GM21360 (cell line): Measurements from ENCODE around the gene FALEC.
"Not testable (repeated sequence)": the region's sequence is repeated elsewhere in the genome, so short reads cannot be mapped to it uniquely, and the experiment has no call there.

Experiments
- ATAC-seq: cut with Tn5 transposase; IDR thresholded peaks from one replicate; pipeline ENCODE4 v1.9.1; 2021; ENCODE audit warnings: mild to moderate bottlenecking, moderate library complexity; ENCODE audit not compliant: unreplicated experiment

Gene FALEC

GRCh38 chr1:150558303-150558704, 42.8 kb downstream of the FALEC start:
- ATAC-seq = no peak

- ATAC-seq = no peak
Observed at GRCh38 chr1:150558761-150559655, 43.5 kb downstream of the FALEC start.

GRCh38 chr1:150559656-150560010, 44.1 kb downstream of the FALEC start:
- ATAC-seq = no peak

GRCh38 chr1:150560011-150560438, 44.5 kb downstream of the FALEC start:
- ATAC-seq = no peak

GRCh38 chr1:150560576-150561253, 45.2 kb downstream of the FALEC start:
- ATAC-seq = no peak

- ATAC-seq = no peak
Observed at GRCh38 chr1:150561254-150561973, 45.9 kb downstream of the FALEC start.

GRCh38 chr1:150561974-150562445, 46.5 kb downstream of the FALEC start:
- no peak for ATAC-seq

- ATAC-seq = peak; percentile 30
Observed at GRCh38 chr1:150562446-150563339, 47.1 kb downstream of the FALEC start.

- ATAC-seq = no peak
Observed at GRCh38 chr1:150563340-150564038, 47.9 kb downstream of the FALEC start.

- no peak for ATAC-seq
Observed at GRCh38 chr1:150564051-150564991, 48.8 kb downstream of the FALEC start.

GRCh38 chr1:150565240-150565991, 49.9 kb downstream of the FALEC start:
- ATAC-seq = not testable (repeated sequence)

- ATAC-seq = no peak
Observed at GRCh38 chr1:150566589-150567340, 51.2 kb downstream of the FALEC start.

GRCh38 chr1:150567341-150567716, 51.8 kb downstream of the FALEC start:
- no peak for ATAC-seq

- ATAC-seq = no peak
Observed at GRCh38 chr1:150567717-150568593, 52.4 kb downstream of the FALEC start.

GRCh38 chr1:150568594-150568966, 53.0 kb downstream of the FALEC start:
- no peak for ATAC-seq

- no peak for ATAC-seq
Observed at GRCh38 chr1:150572918-150573647, 57.5 kb downstream of the FALEC start.
